ENCODE results near the gene KRT76. TPM values are rescaled to one million over a fixed set of nuclear protein-coding genes. Genes with fewer than 3 reads are reported as not detected.

Gene KRT76
- total RNA-seq, 1 donor from 2014 or later: not detected

DNA sequence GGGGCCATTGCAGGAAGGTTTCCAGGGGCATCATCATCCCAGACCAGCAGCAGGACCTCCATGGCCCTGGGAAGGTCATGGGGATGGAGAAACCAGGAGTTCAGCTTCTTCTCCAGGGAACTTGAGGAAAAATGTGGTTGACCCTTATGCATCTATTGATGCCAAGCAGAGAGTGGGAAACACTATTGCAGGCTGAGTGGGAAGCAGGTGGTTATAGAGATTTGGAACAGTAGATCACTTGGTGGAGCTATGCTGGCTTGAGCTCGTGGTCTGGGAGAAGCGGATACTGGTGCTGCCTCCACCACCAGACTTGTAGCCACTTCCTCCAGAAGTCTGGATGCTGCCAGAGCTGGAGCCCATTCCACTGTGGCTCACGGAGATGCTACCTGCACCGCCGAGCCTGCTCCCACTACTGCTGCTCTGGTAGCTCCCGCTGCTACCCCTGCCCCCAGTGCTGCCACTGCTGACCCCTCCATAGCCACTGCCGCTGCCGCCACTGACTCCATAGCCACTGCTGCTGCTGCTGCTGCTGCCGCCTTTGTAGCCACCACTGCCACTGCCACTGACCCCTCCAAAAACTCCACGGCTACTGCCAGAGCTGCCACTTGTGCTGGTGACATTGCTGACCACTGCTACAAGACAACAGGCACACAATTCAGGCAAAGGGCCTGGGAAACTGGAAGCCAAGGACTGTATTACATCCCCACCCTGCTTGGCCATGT, 8.5 kb downstream of the KRT76 start:
- Mint-ChIP-seq H3K27ac (ENCODE audit: unreplicated experiment) (no peak overlapping the region), H3K4me3 (ENCODE audit: unreplicated experiment) (no peak overlapping the region), H3K9me3 (ENCODE audit: low read depth) (no peaks in the 10 kb centered on the region), H3K4me1 (ENCODE audit: low read depth) (no peaks in the 10 kb centered on the region), H3K36me3 (ENCODE audit: low read depth) (no peaks in the 10 kb centered on the region), H3K27me3 (ENCODE audit: low read depth) (peaks cover 69% of the 10 kb centered on the region)
- no peak for DNase-seq (ENCODE audit: low spot score)
- TF ChIP-seq, protein P1, sequence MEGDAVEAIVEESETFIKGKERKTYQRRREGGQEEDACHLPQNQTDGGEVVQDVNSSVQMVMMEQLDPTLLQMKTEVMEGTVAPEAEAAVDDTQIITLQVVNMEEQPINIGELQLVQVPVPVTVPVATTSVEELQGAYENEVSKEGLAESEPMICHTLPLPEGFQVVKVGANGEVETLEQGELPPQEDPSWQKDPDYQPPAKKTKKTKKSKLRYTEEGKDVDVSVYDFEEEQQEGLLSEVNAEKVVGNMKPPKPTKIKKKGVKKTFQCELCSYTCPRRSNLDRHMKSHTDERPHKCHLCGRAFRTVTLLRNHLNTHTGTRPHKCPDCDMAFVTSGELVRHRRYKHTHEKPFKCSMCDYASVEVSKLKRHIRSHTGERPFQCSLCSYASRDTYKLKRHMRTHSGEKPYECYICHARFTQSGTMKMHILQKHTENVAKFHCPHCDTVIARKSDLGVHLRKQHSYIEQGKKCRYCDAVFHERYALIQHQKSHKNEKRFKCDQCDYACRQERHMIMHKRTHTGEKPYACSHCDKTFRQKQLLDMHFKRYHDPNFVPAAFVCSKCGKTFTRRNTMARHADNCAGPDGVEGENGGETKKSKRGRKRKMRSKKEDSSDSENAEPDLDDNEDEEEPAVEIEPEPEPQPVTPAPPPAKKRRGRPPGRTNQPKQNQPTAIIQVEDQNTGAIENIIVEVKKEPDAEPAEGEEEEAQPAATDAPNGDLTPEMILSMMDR (IDR thresholded peaks at IDR 0.05): no peak

DNA sequence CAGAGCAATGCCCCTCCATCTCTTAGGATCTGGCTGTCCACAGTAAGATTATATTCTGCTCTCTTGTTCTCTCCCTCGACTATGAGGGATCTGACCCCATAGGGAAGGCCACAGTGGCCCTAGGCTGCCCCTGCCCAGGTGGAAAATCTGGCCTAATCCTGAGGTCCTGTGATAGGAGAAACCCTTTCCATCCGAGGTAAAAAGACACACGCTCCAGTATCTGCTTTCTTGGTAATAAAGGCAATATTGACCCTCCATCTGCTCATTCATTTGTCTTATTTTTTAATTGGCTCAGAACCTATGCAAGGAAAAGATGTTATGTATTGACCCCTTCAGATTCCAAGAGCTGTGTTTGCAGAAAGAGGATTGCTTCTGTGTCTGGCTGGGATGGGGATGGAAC, 9.7 kb downstream of the KRT76 start:
- no peaks in the 10 kb centered on the region for H3K36me3 Mint-ChIP-seq (ENCODE audit: low read depth)
- no peaks in the 10 kb centered on the region for H3K4me1 Mint-ChIP-seq (ENCODE audit: low read depth)
- no peak overlapping the region for H3K4me3 Mint-ChIP-seq (ENCODE audit: unreplicated experiment)
- TF ChIP-seq, protein P1 (IDR thresholded peaks at IDR 0.05): no peak
- peaks cover 64% of the 10 kb centered on the region for H3K27me3 Mint-ChIP-seq (ENCODE audit: low read depth)
- H3K9me3 Mint-ChIP-seq (ENCODE audit: low read depth): no peaks in the 10 kb centered on the region
- no peak overlapping the region for H3K27ac Mint-ChIP-seq (ENCODE audit: unreplicated experiment)
- DNase-seq (ENCODE audit: low spot score): no peak

DNA sequence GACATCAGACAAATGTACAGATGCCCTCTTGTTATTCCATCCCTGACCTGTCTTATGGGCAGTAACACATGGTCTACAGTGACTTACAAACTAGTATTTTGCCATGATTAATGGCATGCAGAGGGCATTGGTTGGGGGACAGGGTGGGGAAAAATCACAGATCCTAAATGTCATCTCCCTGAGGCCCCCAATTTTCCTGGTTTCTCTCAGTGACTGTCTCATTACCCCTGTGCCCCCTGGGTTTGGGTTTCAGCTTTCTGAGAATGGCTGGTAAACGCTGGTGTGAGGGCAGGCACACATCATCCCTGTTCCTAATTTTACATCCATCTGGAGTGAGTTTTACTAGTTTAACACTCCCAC, 10.1 kb downstream of the KRT76 start:
- peaks cover 3% of the 10 kb centered on the region for H3K9me3 Mint-ChIP-seq (ENCODE audit: low read depth)
- no peak overlapping the region for H3K27ac Mint-ChIP-seq (ENCODE audit: unreplicated experiment)
- H3K4me3 Mint-ChIP-seq (ENCODE audit: unreplicated experiment): no peak overlapping the region
- H3K27me3 Mint-ChIP-seq (ENCODE audit: low read depth): peaks cover 63% of the 10 kb centered on the region
- H3K4me1 Mint-ChIP-seq (ENCODE audit: low read depth): no peaks in the 10 kb centered on the region
- TF ChIP-seq, protein P1 (IDR thresholded peaks at IDR 0.05): no peak
- no peaks in the 10 kb centered on the region for H3K36me3 Mint-ChIP-seq (ENCODE audit: low read depth)
- DNase-seq (ENCODE audit: low spot score): no peak

GRCh38 chr12:52766351-52767019, 10.7 kb downstream of the KRT76 start:
- Mint-ChIP-seq H3K4me3 (ENCODE audit: unreplicated experiment) (no peak overlapping the region), H3K4me1 (ENCODE audit: low read depth) (no peaks in the 10 kb centered on the region), H3K36me3 (ENCODE audit: low read depth) (no peaks in the 10 kb centered on the region), H3K9me3 (ENCODE audit: low read depth) (peaks cover 5% of the 10 kb centered on the region), H3K27ac (ENCODE audit: unreplicated experiment) (no peak overlapping the region), H3K27me3 (ENCODE audit: low read depth) (peaks cover 64% of the 10 kb centered on the region)
- TF ChIP-seq, protein P1 (IDR thresholded peaks at IDR 0.05): no peak
- no peak for DNase-seq (ENCODE audit: low spot score)

- peaks cover 57% of the 10 kb centered on the region for H3K27me3 Mint-ChIP-seq (ENCODE audit: low read depth)
- H3K4me3 Mint-ChIP-seq (ENCODE audit: unreplicated experiment): no peak overlapping the region
- no peaks in the 10 kb centered on the region for H3K36me3 Mint-ChIP-seq (ENCODE audit: low read depth)
- no peaks in the 10 kb centered on the region for H3K4me1 Mint-ChIP-seq (ENCODE audit: low read depth)
- H3K27ac Mint-ChIP-seq (ENCODE audit: unreplicated experiment): no peak overlapping the region
- peaks cover 11% of the 10 kb centered on the region for H3K9me3 Mint-ChIP-seq (ENCODE audit: low read depth)
- no peak for DNase-seq (ENCODE audit: low spot score)
- TF ChIP-seq, protein P1 (IDR thresholded peaks at IDR 0.05): no peak
Observed at GRCh38 chr12:52765702-52766101, 11.4 kb downstream of the KRT76 start.
